GM12874 (cell line): ENCODE results near the gene PRDM2.

ENCODE experiments used
- CTCF ChIP-seq: IDR thresholded peaks from 2 replicates; pipeline ENCODE4 v1.5.1; 2011; ENCODE audit warnings: low read depth, mild to moderate bottlenecking, control low read depth, low read length, moderate library complexity; ENCODE audit not compliant: insufficient read depth

The PRDM2 gene

GRCh38 chr1:13830616-13831280 is 130.8 kb downstream of the PRDM2 start:
- TF ChIP-seq CTCF: no peak

GRCh38 chr1:13832100-13832499 is 132.1 kb downstream of the PRDM2 start:
- no peak for TF ChIP-seq CTCF

- no peak for TF ChIP-seq CTCF
Measured at GRCh38 chr1:13832536-13832935, 132.5 kb downstream of the PRDM2 start.

- TF ChIP-seq CTCF: no peak
Measured at GRCh38 chr1:13836136-13836535, 136.1 kb downstream of the PRDM2 start.

GRCh38 chr1:13836631-13837030 is 136.6 kb downstream of the PRDM2 start:
- no peak for TF ChIP-seq CTCF

GRCh38 chr1:13838236-13838635 is 138.2 kb downstream of the PRDM2 start:
- no peak for TF ChIP-seq CTCF

GRCh38 chr1:13842497-13842896 is 142.5 kb downstream of the PRDM2 start:
- TF ChIP-seq CTCF: no peak
